ENCODE measurements around the gene LRRC4C. TPM values are rescaled to one million over a fixed set of nuclear protein-coding genes. Genes with fewer than 3 reads are reported as not detected.

LRRC4C gene
- total RNA-seq, 1 experiment from 2014 or later: 0.15 TPM

DNA sequence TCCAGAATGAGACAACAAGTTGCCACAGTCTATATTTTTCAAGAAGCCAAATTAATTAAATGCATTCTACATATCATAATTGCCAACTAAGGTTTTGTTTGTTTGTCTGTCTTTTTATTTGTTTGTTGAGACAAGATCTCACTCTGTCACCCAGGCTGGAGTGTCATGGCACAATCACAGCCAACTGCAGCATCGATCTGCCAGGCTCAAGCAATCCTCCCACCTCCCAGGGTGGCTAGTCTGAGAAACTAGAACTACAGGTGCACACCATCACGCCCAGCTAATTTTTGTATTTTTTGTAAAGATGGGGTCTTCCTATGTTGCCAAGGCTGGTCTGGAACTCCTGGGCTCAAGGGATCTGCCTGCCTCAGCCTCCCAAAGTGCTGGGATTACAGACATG is 140.0 kb downstream of the LRRC4C start:
- in situ Hi-C loops (cut with HindIII; ENCODE audit: low pct_unique_long_range_greater_than_20kb, low sequenced_read_pairs): no loop called here
- BruUV-seq (replicated peaks): no TSS peak
- Histone ChIP-seq H3K27ac (ENCODE audit: low read length) (no peak overlapping the region), H3K36me3 (ENCODE audit: control insufficient read depth, insufficient read depth, low read length) (no peaks in the 10 kb centered on the region), H3K4me1 (ENCODE audit: control insufficient read depth, insufficient read depth, low read length) (no peaks in the 10 kb centered on the region), H3K9me3 (ENCODE audit: control insufficient read depth, insufficient read depth, low read depth, low read length) (no peaks in the 10 kb centered on the region), H3K4me3 (ENCODE audit: low read depth in 2 of 2, low read length in 2 of 2) (no peak overlapping the region), H3K27me3 (ENCODE audit: control insufficient read depth, insufficient read depth, low read length) (no peaks in the 10 kb centered on the region)
- ATAC-seq (no peak), DNase-seq (ENCODE audit: low read depth, low spot score) (no peak)
- no peak for TF ChIP-seq POLR2AphosphoS5 (IDR thresholded peaks at IDR 0.05; ENCODE audit: low read depth, low read length)
- TF ChIP-seq, protein P1, sequence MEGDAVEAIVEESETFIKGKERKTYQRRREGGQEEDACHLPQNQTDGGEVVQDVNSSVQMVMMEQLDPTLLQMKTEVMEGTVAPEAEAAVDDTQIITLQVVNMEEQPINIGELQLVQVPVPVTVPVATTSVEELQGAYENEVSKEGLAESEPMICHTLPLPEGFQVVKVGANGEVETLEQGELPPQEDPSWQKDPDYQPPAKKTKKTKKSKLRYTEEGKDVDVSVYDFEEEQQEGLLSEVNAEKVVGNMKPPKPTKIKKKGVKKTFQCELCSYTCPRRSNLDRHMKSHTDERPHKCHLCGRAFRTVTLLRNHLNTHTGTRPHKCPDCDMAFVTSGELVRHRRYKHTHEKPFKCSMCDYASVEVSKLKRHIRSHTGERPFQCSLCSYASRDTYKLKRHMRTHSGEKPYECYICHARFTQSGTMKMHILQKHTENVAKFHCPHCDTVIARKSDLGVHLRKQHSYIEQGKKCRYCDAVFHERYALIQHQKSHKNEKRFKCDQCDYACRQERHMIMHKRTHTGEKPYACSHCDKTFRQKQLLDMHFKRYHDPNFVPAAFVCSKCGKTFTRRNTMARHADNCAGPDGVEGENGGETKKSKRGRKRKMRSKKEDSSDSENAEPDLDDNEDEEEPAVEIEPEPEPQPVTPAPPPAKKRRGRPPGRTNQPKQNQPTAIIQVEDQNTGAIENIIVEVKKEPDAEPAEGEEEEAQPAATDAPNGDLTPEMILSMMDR (IDR thresholded peaks at IDR 0.05): no peak
- TF ChIP-seq SIN3A (IDR thresholded peaks at IDR 0.05; ENCODE audit: borderline replicate concordance, insufficient read depth, low read depth, low read length): no peak
- TF ChIP-seq TCF7L2 (IDR thresholded peaks at IDR 0.05; ENCODE audit: low read depth, low read length): no peak
- no peak for TF ChIP-seq REST (IDR thresholded peaks at IDR 0.05; ENCODE audit: insufficient read depth in 1 of 2, low read depth in 2 of 2, low read length in 1 of 2)
- CTCF ChIA-PET: no interaction called here
- POLR2A ChIA-PET: no interaction called here
- intact Hi-C loops (cut with micrococcal nuclease; ENCODE audit: unreplicated experiment): no loop called here

- no peaks in the 10 kb centered on the region for H3K9me3 ChIP-seq (ENCODE audit: control insufficient read depth, insufficient read depth, low read depth, low read length)
- ATAC-seq: no peak
- CTCF ChIA-PET: no interaction called here
- H3K4me3 ChIP-seq (ENCODE audit: low read depth in 2 of 2, low read length in 2 of 2): no peak overlapping the region
- BruUV-seq (replicated peaks): no TSS peak
- no peak for DNase-seq (ENCODE audit: low read depth, low spot score)
- intact Hi-C loops (cut with micrococcal nuclease; ENCODE audit: unreplicated experiment): no loop called here
- TF ChIP-seq, protein P1 (IDR thresholded peaks at IDR 0.05): no peak
- TF ChIP-seq TCF7L2 (IDR thresholded peaks at IDR 0.05; ENCODE audit: low read depth, low read length): no peak
- TF ChIP-seq SIN3A (IDR thresholded peaks at IDR 0.05; ENCODE audit: borderline replicate concordance, insufficient read depth, low read depth, low read length): no peak
- no peak for TF ChIP-seq REST (IDR thresholded peaks at IDR 0.05; ENCODE audit: insufficient read depth in 1 of 2, low read depth in 2 of 2, low read length in 1 of 2)
- no peak for TF ChIP-seq POLR2AphosphoS5 (IDR thresholded peaks at IDR 0.05; ENCODE audit: low read depth, low read length)
- in situ Hi-C loops (cut with HindIII; ENCODE audit: low pct_unique_long_range_greater_than_20kb, low sequenced_read_pairs): no loop called here
- no peak overlapping the region for H3K27ac ChIP-seq (ENCODE audit: low read length)
- H3K36me3 ChIP-seq (ENCODE audit: control insufficient read depth, insufficient read depth, low read length): no peaks in the 10 kb centered on the region
- POLR2A ChIA-PET: no interaction called here
- H3K27me3 ChIP-seq (ENCODE audit: control insufficient read depth, insufficient read depth, low read length): no peaks in the 10 kb centered on the region
- no peaks in the 10 kb centered on the region for H3K4me1 ChIP-seq (ENCODE audit: control insufficient read depth, insufficient read depth, low read length)
Measured at GRCh38 chr11:41316751-41317150, 142.7 kb downstream of the LRRC4C start.

Data from Panc1 (cell line).